Subcutaneous adipose tissue (tissue), 4 donors: ENCODE measurements around the gene TNFRSF8. TPM values are rescaled to one million over a fixed set of nuclear protein-coding genes. Genes with fewer than 3 reads are reported as not detected.

Experiments
- CTCF ChIP-seq: fragments of 450-650 bp; IDR thresholded peaks from one replicate; pipeline ENCODE4 v1.5.1; 2016; ENCODE audit warnings: low read depth, mild to moderate bottlenecking, control low read depth, antibody characterized with exemption, moderate library complexity
- total RNA-seq, 4 donors: library from RNA; depleted of rRNA; stranded (reverse); fragments of >200 nt; gene quantifications; one replicate each; pipeline ENCODE4 v1.1.0, GENCODE V29; 2016

The TNFRSF8 gene
- total RNA-seq, 4 donors from 2014 or later, result 1.5 to 7.2 (median 2.9) TPM

- TF ChIP-seq CTCF, result no peak
Measured at GRCh38 chr1:12107718-12108117, 44.6 kb downstream of the TNFRSF8 start.

- TF ChIP-seq CTCF, result no peak
Measured at GRCh38 chr1:12109901-12110300, 46.8 kb downstream of the TNFRSF8 start.

GRCh38 chr1:12111741-12112140 lies 48.6 kb downstream of the TNFRSF8 start:
- no peak for TF ChIP-seq CTCF

GRCh38 chr1:12112711-12113161 lies 49.6 kb downstream of the TNFRSF8 start:
- no peak for TF ChIP-seq CTCF

- no peak for TF ChIP-seq CTCF
Measured at GRCh38 chr1:12113433-12114339, 50.6 kb downstream of the TNFRSF8 start.

- no peak for TF ChIP-seq CTCF
Measured at GRCh38 chr1:12114340-12114683, 51.2 kb downstream of the TNFRSF8 start.

- TF ChIP-seq CTCF, result no peak
Measured at GRCh38 chr1:12114916-12115315, 51.8 kb downstream of the TNFRSF8 start.
